22Rv1 (cell line): Measurements from ENCODE around the gene HTT.

Source experiments
- ZFX ChIP-seq: fragments of 450-650 bp; IDR thresholded peaks from 2 replicates; pipeline ENCODE4 v1.6.1; 2017; ENCODE audit warnings: antibody characterized with exemption, borderline replicate concordance
- TF ChIP-seq, protein P1 (sequence below): fragments of 450-650 bp; IDR thresholded peaks from 2 replicates; pipeline ENCODE4 v1.5.1; 2017; ENCODE audit warnings: mild to moderate bottlenecking

DNA sequence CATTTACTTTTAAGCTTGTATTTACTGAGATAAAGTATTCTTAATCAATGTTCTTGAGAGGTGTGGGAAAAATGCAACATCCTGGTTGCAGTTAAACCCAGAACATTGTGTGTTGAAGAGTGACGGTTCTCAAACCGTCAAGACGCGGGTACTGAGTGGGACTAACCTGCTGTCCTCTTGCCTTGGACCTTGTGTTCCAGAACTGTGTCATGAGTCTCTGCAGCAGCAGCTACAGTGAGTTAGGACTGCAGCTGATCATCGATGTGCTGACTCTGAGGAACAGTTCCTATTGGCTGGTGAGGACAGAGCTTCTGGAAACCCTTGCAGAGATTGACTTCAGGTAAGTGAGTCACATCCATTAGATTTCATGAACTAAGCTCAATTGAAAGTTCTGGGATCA lies 59.7 kb downstream of the HTT start:
- TF ChIP-seq, protein P1, sequence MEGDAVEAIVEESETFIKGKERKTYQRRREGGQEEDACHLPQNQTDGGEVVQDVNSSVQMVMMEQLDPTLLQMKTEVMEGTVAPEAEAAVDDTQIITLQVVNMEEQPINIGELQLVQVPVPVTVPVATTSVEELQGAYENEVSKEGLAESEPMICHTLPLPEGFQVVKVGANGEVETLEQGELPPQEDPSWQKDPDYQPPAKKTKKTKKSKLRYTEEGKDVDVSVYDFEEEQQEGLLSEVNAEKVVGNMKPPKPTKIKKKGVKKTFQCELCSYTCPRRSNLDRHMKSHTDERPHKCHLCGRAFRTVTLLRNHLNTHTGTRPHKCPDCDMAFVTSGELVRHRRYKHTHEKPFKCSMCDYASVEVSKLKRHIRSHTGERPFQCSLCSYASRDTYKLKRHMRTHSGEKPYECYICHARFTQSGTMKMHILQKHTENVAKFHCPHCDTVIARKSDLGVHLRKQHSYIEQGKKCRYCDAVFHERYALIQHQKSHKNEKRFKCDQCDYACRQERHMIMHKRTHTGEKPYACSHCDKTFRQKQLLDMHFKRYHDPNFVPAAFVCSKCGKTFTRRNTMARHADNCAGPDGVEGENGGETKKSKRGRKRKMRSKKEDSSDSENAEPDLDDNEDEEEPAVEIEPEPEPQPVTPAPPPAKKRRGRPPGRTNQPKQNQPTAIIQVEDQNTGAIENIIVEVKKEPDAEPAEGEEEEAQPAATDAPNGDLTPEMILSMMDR: no peak
- no peak for TF ChIP-seq ZFX
